ENCODE results near the gene SCAPER.
"Not testable (repeated sequence)": the region's sequence is repeated elsewhere in the genome, so short reads cannot be mapped to it uniquely, and the experiment has no call there.

The SCAPER gene

DNA sequence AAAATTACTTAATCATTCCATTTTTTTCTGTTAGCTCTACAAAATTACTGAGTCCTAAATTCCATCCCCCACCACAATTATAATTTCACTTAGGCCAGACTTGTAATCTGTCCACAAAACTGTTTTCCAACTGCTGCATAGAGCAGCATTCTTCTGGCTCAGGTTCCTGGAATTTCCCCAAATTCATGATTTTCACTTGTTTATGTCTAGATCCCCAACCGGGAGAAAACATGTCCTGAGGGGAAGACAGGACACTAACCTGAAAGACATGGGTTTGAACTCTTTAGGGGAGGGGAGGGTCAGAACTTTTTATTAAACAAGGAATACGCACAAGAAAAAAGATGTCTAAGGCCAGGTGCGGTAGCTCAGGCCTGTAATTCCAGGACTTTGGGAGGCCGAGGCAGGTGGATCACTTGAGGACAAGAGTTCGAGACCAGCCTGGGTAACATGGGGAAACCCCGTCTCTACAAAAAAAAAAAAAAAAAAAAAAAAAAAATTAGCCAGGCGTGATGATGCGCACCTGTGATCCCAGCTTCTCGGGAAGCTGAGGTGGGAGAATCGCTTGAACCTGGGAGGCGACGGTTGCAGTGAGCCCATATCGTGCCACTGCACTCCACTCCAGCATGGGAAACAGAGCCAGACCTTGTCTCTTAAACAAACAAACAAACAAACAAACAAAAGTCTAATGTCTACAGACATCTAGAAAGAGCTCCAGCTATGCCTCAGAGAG is 595.4 kb downstream of the SCAPER start:
- DNase-seq = peak in 1 of 3 donors; percentile 10

DNA sequence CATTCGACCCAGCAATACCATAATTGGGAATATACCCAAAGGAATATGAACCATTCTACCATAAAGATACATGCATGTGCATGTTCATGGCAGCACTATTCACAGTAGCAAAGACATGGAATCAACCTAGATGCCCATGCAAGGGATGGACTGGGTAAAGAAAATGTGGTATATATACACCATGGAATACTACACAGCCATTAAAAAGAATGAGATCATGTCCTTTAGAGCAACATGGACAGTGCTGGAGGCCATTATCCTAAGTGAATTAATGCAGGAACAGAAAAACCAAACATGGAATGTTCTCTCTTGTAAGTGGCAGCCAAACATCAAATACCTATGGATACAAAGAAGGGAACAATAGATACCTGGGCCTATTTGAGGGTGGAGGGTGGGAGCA is 601.2 kb downstream of the SCAPER start:
- DNase-seq = no peak

DNA sequence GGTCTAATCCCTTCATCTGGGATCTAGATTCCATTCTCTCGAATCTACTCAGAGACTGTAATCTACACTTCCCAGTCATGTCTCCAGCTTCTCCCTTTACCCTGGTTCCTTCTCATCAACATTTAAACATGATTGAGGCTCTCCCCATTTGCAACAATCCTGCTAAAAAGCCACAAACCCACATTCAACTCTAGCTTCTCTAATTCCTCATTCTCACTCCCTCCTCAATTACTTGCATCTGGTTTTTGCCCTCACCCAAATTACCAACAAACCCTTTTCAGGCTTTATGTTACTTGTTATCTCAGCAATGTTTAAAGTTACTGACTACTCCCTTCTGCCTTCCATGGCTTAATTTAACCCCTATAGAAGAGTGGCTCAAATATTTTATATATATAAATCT is 605.4 kb downstream of the SCAPER start:
- DNase-seq = peak in 1 of 3 donors; percentile 20

DNA sequence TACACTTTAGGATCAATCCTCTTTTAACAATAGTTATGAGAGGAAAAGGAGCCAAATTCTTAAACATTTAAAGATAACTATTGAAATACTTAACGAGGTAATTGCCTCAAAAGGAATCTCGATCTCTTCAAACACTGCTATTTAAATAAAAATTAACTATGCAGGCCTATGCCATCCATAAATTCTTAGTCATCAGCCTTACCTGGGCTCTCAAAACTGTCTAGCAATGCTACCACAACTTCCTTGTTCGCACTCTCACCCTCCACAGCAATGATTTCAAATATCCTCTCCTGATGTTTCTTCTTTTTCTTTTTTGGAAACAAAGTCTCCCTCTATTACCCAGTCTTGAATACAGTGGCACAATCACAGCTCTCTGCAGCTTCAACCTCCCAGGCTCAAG is 606.2 kb downstream of the SCAPER start:
- DNase-seq = no peak

DNA sequence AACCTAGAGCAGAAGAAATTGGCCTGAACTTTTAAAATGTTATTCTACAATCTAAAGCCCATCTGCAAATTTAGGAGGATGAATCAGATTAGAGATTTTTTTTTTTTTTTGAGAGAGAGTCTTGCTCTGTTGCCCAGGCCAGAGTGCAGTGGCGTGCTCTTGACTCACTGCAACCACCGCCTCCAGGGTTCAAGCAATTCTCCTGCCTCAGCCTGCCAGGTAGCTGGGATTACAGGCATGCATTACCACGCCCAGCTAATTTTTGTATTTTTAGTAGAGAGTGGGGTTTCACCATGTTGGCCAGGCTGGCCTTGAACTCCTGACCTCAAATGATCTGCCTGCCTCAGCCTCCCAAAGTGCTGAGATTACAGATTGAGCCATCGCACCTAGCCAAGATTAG is 607.2 kb downstream of the SCAPER start:
- DNase-seq = not testable (repeated sequence)
